Raji (cell line): ENCODE data around the gene EPHA10.

Source experiments
- POLR2A ChIP-seq: IDR thresholded peaks from 2 replicates; pipeline ENCODE4 v1.6.1; 2011; ENCODE audit warnings: low read depth, low read length, control low read depth; ENCODE audit not compliant: insufficient read depth

Gene EPHA10

DNA sequence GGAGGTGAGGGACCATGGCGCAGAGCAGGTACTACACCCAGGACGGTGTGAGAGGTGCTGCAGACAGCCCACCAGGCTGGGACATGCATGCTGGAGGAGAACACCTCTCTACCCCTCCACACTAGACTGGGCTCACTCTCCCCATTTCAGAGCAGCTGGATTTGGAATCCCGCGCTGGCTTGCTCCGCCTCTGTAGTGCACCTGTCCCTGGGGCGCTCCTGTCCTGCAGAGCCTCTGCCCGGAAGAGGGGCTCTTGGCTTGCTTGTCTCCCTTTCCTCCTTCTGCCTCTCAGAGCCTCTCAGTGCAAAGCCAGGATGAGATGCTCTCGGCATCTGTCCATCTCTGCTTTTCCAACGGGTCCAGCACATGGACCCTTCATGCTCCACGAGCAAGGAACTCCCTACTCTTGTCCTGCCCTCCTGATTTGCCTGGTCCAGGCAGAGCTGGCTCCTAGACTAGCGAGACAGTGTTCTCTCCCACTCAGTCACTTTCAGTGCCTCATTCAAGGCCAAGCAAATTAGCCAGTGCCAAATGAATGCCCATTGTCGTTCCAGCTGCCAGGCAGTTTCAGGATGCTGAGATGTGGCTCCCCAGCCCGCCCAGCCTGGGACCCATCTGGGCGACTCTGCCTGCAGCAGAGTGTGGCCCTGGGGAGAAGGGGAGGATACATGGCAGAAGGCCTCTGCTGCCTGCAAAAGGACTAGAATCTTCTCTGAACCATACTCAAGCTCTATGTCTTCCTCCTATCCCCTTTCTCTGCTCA is 38.9 kb downstream of the EPHA10 start:
- no peak for TF ChIP-seq POLR2A

DNA sequence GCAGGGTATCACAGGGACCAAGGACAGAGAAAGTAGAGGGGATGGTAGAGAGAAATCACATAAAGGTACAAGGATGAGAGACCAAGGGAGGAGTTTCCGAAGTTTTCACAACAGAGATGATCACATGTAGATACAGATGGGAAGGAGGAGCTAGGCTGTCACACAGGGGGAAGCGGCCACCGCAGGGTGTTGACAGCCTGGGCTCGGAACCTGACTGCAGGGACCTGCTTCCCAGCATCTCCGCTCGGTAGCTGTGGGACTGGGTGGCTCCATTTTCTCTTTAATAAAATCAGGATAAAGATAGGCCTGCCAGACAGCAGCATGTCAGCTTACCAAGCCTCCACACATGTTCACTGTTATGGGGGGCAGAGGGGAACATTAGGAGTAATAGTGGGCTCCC is 40.3 kb downstream of the EPHA10 start:
- no peak for TF ChIP-seq POLR2A

DNA sequence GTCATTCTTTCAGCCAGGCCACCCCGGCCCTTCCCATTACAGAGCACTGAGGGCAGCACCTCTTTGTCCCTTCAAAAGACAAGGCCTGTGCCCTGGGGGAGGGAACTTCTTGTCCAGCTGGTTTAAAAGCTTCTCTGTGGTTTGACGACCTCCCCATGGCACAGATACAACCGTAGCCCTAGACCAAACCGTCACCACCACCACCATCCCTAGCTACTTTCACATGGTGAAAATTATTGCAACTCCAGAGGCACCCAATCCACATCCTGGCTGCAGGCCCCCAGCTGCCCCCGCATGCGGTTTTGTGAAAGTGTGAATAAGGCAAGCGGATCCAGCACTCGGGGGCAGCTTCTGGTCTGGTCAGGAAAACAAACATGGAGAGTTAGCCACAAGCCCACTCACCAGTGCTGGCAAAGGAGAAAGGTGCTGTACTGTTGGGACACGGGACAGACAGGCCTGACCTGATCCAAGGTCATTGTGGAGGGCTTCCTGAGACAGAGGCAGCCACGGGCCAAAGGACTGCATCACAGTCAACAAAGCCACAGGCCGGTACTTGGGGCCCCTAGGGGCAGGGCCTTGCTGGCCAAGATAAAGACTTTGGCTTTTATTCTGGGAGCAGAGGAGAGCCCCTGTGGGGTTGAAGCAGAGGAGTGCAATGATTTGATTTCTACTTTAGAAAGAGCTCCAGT is 41.4 kb downstream of the EPHA10 start:
- TF ChIP-seq POLR2A: no peak

DNA sequence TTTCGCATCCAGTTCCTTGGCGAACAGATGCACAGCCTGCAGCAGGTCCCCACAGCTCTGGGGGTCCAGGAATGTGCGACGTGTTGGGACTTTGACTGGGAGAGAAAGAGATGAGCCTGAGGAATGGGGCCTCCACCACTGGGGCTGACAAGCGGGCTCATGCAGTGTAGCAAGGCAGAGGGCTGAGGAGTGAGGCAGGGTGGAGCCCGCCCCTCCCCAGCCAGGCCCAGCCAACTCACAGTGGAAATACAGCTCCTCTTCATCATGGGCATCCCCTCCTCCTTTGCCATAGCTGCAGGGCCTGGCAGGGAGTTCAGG is 41.9 kb downstream of the EPHA10 start:
- no peak for TF ChIP-seq POLR2A

- no peak for TF ChIP-seq POLR2A
Measured at GRCh38 chr1:37722181-37723071, 42.5 kb downstream of the EPHA10 start.

- TF ChIP-seq POLR2A: no peak
Measured at GRCh38 chr1:37721565-37721964, 43.4 kb downstream of the EPHA10 start.

GRCh38 chr1:37720231-37721130 is 44.4 kb downstream of the EPHA10 start:
- no peak for TF ChIP-seq POLR2A

DNA sequence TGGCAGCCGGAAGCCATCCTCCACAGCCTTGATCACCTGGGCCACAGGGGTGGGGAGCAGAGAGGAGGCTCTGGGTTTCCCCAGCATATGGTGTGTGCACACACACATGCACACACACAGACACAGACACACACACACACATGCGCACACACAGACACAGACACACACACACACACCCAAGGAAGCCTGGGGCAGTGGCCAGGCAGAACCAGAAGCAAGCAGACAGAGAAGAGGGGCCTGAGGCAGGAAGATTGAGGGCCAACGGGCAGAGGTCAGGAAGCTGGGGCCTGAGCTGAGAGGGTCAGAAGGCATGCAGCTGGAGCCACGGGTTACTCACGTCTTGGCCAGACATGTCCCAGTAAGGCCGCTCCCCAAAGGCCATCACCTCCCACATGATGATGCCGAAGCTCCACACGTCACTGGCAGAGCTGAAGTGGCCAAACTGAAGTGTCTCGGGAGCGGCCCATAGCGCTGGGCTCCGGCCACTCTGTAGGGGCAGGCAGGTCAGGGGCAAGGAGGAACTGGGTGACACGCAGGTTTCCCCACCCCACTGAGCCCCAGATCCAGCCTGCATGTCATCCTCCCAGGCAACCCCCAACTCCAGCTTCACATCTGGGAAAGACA is 45.2 kb downstream of the EPHA10 start:
- TF ChIP-seq POLR2A: no peak

- TF ChIP-seq POLR2A: no peak
Measured at GRCh38 chr1:37718901-37719571, 45.9 kb downstream of the EPHA10 start.

- no peak for TF ChIP-seq POLR2A
Measured at GRCh38 chr1:37718181-37718900, 46.6 kb downstream of the EPHA10 start.

DNA sequence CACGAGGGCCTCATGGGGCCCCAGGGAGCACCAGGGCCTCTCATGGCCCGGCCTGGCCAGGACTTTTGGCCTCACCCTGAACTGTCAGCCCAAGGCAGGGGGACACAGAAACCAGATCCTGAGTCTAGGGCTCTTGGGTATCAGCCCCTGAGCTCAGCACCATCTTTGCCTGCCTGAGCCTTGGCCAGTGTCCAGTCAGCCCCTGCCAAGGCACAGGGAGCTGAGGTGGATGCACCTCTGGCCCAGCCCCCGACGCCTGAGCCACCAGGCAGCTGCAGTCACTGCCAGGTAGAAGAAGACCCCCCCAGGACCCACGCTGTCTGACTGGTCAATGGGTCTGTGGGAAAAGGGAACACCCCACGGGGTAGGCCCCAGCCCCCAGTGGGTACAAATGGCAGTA is 47.3 kb downstream of the EPHA10 start:
- no peak for TF ChIP-seq POLR2A

DNA sequence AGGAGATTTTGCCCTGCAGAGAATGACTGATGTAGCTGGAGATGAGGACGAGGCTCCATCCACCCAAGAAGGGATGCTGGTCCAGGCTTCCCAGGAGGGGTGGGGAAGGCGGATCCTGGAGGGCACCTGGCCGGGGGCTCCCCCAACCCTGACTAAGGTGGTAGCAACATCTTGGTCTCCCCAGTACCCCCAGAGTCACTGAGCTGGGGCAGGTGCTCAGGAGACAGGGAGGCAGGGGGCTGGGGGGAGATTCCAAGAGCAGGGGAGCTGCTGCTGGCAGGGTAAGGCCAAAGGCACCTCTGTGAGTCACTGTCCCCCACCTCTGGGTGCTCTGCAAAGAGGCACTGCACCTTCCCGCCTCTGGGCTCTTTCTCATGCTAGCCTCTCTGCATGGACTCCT is 48.6 kb downstream of the EPHA10 start:
- TF ChIP-seq POLR2A: no peak

DNA sequence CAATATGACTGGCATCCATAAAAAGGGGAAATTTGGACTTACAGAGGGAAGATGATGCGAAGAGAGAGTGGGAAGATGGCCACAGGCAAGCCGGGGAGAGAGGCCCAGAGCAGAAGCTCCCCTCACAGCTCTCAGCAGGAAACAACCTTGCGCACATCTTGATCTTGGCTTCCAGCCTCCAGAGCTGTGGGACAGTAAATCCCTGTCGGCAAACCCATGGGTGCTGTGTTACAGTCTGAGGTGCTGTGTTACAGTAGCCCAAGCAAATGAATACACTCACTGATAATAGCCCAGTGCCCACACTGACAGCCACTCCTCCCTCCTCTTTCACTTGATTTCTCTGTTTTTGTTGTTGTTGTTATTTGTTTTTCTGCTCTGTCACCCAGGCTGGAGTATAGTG is 50.2 kb downstream of the EPHA10 start:
- TF ChIP-seq POLR2A: no peak

DNA sequence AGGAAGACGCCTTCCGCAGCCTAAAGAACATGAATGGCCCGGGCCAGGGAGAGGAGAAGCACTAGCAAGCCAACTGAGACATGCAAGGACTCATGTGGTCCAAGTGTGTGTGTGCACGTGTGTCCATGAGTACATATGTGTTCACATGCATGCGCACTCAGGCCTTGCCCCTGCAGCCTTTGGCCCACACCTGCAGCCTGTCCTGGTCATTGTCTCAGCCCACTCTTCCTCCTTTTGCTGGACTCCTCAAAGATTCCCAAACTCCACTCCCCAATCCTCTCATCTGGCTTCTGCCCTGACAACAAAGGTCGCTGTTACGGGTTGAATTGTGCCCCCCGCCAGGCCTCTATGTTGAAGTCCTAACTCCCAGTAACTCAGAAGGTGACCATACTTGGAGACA is 50.7 kb downstream of the EPHA10 start:
- no peak for TF ChIP-seq POLR2A

- no peak for TF ChIP-seq POLR2A
Measured at GRCh38 chr1:37708471-37708870, 56.4 kb downstream of the EPHA10 start.
